ENCODE data around the gene MAPRE3. TPM values are rescaled to one million over a fixed set of nuclear protein-coding genes. Genes with fewer than 3 reads are reported as not detected.

MAPRE3 gene
- total RNA-seq, 2 experiments from 2014 or later, result 4.4 TPM

DNA sequence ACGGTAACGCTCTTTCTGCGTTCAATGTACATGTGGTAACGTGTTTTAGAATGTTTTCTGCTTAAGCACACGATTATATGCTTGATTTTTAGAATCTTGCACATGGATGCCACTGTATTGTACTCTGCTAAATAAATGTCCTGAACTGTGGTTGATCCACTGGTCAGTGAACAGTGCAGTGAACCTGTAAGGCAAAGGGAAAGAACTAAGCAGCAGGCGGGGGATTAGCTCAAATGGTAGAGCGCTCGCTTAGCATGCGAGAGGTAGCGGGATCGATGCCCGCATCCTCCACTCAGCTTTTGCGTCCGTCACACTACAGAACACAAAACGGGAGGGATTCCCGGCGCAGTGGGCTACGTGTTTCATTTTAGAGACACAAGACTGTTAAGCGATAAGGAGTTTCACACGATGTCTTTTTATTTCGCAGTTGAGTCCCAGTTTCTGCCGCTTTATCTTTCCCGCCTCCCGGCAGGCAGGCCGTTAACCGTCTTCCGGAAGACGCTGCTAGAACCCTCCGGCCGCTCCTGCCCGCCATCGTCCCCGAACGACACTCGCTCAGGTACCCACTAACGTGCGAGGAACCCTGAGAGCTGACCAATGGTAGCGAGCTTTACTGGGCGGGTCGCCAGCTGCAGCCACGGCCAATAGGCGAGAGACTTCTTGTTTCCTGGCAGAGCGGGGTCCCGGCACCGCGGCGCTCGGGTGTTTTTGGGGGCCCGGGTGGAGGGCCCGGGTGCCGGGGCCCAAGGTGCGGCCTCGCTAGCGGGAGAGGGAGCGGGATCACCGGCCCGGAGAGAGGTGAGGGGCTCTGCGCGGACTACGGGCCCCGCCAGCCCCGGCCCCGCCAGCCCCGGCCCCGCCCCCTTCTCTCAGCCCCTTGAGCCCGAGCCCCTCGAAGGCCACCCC is 80.8 kb downstream of the MAPRE3 start, which contains the start of gene AGBL5:
Gene AGBL5 (plus strand): TSS at position 673 of the 906 bp plus-strand sequence. CDS start 1,291 bp downstream, outside the sequence.
- Mint-ChIP-seq H3K4me3 (peak within 1 kb of the TSS; percentile 98), H3K27me3 (peaks cover 8% of the 10 kb centered on the region), H3K27ac (peak within 1 kb of the TSS; percentile 100), H3K36me3 (peaks cover 22% of the 10 kb centered on the region), H3K9me3 (peaks cover 5% of the 10 kb centered on the region), H3K4me1 (ENCODE audit: low read depth) (peaks cover 18% of the 10 kb centered on the region)
- ChIA-PET CTCF (interaction anchor here (0.8 to 3.0 kb wide), 18 partner anchors 9 to 229 kb away, joined by 3 to 16 read pairs (median 5); partner anchors contain the start of genes ABHD1, KHK, OST4 and PREB), POLR2A (interaction anchor here (0.7 to 2.6 kb wide), 12 partner anchors 7 to 329 kb away, joined by 3 to 19 read pairs (median 4); partner anchors contain the start of genes ATRAID, OST4, SLC5A6 and TMEM214)
- DNase-seq, result peak; percentile 98
- intact Hi-C loops (cut with micrococcal nuclease), result loop anchor here (1.0 to 10.0 kb wide), 7 partner anchors 19 to 266 kb away; partner anchors contain the start of genes ABHD1, ATRAID, CENPA and KHK

DNA sequence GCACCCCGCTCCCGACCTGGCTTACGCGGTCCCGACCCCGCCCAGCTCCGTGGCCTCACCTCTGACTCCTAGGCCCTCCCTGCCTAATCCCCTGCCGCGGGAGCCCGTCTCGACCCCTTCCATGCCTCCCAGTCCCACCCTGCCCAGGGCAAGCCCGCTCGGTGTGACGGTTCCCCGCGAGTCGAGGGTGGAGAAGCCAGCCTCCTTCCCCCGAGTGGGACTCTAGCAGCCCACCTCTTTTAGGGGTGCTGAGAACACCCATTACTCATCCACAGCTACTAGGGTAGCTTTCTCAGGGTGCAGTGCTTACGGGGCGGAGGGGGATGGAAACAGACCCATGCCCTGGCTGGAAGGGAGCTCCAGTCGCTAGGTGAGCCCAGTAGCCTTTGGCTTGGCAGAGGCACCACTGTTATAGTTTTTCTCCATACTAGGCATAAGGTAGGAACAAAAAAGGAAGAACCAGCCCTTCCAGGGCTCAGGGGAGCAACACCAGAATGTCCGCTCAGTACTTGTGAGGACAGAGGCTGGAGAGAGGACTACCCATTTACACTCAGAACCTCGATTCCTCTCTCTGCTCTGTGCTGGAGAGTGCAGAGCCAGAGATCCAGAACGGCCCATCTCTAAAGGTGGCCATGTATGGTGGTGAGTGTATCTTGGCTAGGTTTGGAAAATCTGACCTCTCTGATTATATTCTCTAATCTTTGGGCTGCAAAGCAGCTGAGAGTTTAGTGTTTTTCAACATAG is 81.6 kb downstream of the MAPRE3 start:
- Mint-ChIP-seq H3K4me1 (ENCODE audit: low read depth) (peaks cover 18% of the 10 kb centered on the region), H3K9me3 (peaks cover 5% of the 10 kb centered on the region), H3K36me3 (peaks cover 24% of the 10 kb centered on the region), H3K4me3 (peak overlapping the region; percentile 98), H3K27ac (peak overlapping the region; percentile 73), H3K27me3 (peaks cover 8% of the 10 kb centered on the region)
- ChIA-PET POLR2A (interaction anchor here (0.7 to 2.6 kb wide), 6 partner anchors 8 to 30 kb away, joined by 3 to 19 read pairs (median 4); partner anchors contain the start of gene OST4), CTCF (interaction anchor here (1.0 to 3.0 kb wide), 9 partner anchors 8 to 228 kb away, joined by 3 to 16 read pairs (median 10); partner anchors contain the start of genes ABHD1, KHK, OST4 and TMEM214)
- DNase-seq, result no peak
- intact Hi-C loops (cut with micrococcal nuclease), result loop anchor here (1.0 to 10.0 kb wide), 5 partner anchors 19 to 267 kb away; partner anchors contain the start of genes ABHD1, ATRAID, CENPA and OST4

DNA sequence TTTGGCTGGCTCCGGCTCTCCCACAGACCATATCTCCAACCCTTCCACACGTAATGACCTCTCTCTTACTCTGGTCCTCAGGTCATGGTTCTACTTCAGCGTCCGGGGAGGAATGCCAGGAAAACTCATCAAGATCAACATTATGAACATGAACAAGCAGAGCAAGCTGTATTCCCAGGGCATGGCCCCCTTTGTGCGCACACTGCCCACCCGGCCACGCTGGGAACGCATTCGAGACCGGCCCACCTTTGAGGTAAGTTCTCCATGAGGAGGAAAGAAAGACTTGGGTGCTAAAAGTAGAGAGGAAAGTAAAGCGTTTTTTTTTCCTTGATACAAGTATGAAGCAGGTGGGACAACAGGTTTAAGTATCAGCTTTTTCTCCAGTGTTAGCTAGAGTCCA is 82.9 kb downstream of the MAPRE3 start:
- Mint-ChIP-seq H3K9me3 (peaks cover 5% of the 10 kb centered on the region), H3K4me1 (ENCODE audit: low read depth) (peaks cover 16% of the 10 kb centered on the region), H3K27ac (no peak overlapping the region), H3K36me3 (peaks cover 24% of the 10 kb centered on the region), H3K4me3 (no peak overlapping the region), H3K27me3 (peaks cover 8% of the 10 kb centered on the region)
- CTCF ChIA-PET, result no interaction called here
- DNase-seq, result no peak
- POLR2A ChIA-PET, result interaction anchor here (0.6 to 2.6 kb wide), 3 partner anchors 10 to 318 kb away, joined by 3 to 17 read pairs (median 4); partner anchors contain the start of gene OST4
- intact Hi-C loops (cut with micrococcal nuclease), result loop anchor here (5.0 to 10.0 kb wide), 2 partner anchors 69 to 269 kb away; partner anchors contain the start of genes ABHD1 and CENPA

DNA sequence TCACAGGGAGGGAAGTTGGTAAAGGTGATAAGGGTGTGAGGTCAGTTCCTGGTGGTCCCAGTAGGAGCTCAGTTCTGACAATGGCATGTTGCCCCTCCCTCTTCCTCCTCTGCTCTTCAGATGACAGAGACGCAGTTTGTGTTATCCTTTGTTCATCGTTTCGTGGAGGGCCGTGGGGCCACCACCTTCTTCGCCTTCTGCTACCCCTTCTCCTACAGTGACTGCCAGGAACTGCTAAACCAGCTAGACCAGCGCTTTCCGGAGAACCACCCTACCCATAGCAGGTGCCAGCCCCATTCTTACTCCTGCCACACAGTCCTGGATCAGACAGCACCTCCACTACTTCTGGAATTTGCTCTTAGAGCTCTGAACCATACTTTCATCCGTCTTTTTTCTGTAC is 83.3 kb downstream of the MAPRE3 start:
- Mint-ChIP-seq H3K27ac (no peak overlapping the region), H3K4me1 (ENCODE audit: low read depth) (peaks cover 16% of the 10 kb centered on the region), H3K36me3 (peaks cover 24% of the 10 kb centered on the region), H3K9me3 (peaks cover 5% of the 10 kb centered on the region), H3K27me3 (peaks cover 8% of the 10 kb centered on the region), H3K4me3 (no peak overlapping the region)
- intact Hi-C loops (cut with micrococcal nuclease), result loop anchor here (5.0 to 10.0 kb wide), 2 partner anchors 69 to 269 kb away; partner anchors contain the start of genes ABHD1 and CENPA
- CTCF ChIA-PET, result no interaction called here
- DNase-seq, result no peak
- POLR2A ChIA-PET, result interaction anchor here (0.6 to 0.8 kb wide), 2 partner anchors 9 to 318 kb away, joined by 3 to 4 read pairs; no protein-coding TSS in a partner anchor

DNA sequence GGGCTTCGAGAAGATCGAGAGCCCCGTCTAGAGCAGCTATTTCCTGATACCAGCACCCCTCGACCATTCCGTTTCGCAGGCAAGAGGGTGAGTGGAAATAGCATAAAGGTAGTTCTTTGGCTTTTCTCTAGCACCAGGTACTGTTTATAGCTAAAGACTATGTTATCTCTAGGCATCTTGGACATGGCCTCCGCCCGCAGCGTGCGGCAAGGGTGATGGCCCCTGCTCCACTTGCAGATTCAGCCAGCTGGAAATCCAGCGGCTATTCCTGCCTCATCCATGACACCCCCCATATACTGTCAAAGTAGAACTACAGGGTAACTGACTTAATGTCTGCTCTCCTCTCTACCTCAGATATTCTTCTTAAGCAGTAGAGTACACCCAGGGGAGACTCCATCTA is 84.3 kb downstream of the MAPRE3 start:
- Mint-ChIP-seq H3K27me3 (peaks cover 8% of the 10 kb centered on the region), H3K9me3 (peaks cover 5% of the 10 kb centered on the region), H3K36me3 (peaks cover 26% of the 10 kb centered on the region), H3K4me1 (ENCODE audit: low read depth) (peaks cover 12% of the 10 kb centered on the region), H3K27ac (no peak overlapping the region), H3K4me3 (no peak overlapping the region)
- ChIA-PET CTCF (interaction anchor here (1.3 to 1.7 kb wide), 2 partner anchors 17 to 93 kb away, joined by 4 to 5 read pairs; partner anchors contain the start of gene OST4), POLR2A (interaction anchor here (0.8 kb wide), 1 partner anchor 17 kb away, joined by 3 read pairs; the partner anchor contains the start of gene OST4)
- DNase-seq, result no peak
- intact Hi-C loops (cut with micrococcal nuclease), result loop anchor here (5.0 to 10.0 kb wide), 2 partner anchors 68 to 270 kb away; partner anchors contain the start of genes ABHD1 and CENPA

DNA sequence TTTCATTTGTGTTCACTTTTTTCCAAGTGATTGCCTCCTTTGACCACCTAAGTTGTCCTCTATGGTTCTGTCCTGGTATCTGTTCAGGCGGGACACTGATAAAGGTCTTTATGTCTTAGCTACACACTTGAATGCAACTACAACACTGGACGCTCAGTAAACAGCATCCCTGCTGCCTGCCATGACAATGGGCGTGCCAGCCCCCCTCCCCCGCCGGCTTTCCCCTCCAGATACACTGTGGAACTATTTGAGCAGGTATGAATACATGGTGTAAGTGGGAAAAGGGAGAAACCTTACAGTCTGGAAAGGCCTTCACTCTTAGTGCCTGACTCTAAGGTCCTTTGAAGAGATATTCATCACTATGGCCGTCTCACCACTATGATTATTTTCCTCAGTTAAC is 86.7 kb downstream of the MAPRE3 start:
- no peak overlapping the region for H3K27ac Mint-ChIP-seq
- peaks cover 15% of the 10 kb centered on the region for H3K36me3 Mint-ChIP-seq
- CTCF ChIA-PET, result no interaction called here
- POLR2A ChIA-PET, result interaction anchor here (1.6 kb wide), 1 partner anchor 23 kb away, joined by 3 read pairs; no protein-coding TSS in a partner anchor
- DNase-seq, result no peak
- peaks cover 3% of the 10 kb centered on the region for H3K4me1 Mint-ChIP-seq (ENCODE audit: low read depth)
- no peak overlapping the region for H3K4me3 Mint-ChIP-seq
- intact Hi-C loops (cut with micrococcal nuclease), result loop anchor here (10.0 kb wide), 1 partner anchor 272 kb away; the partner anchor contains the start of gene CENPA
- no peaks in the 10 kb centered on the region for H3K27me3 Mint-ChIP-seq
- H3K9me3 Mint-ChIP-seq, result no peaks in the 10 kb centered on the region

DNA sequence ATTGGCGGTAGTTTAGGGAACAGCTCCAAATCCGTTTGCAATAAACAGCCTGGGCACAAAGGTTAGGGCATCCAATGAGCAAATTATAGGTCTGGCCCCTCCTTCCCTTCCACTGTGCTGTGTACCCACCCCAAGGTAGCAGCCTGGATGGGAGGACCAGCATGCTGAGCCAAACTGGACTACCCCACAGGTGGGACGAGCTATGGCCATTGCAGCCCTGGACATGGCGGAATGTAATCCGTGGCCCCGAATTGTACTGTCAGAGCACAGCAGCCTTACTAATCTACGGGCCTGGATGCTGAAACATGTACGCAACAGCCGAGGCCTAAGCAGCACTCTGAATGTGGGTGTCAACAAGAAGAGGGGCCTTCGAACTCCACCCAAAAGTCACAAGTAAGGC is 87.8 kb downstream of the MAPRE3 start:
- intact Hi-C loops (cut with micrococcal nuclease), result loop anchor here (10.0 kb wide), 1 partner anchor 273 kb away; the partner anchor contains the start of gene CENPA
- CTCF ChIA-PET, result no interaction called here
- no peak overlapping the region for H3K4me3 Mint-ChIP-seq
- H3K4me1 Mint-ChIP-seq (ENCODE audit: low read depth), result no peaks in the 10 kb centered on the region
- POLR2A ChIA-PET, result interaction anchor here (1.0 to 2.2 kb wide), 3 partner anchors 8 to 13 kb away, joined by 3 to 7 read pairs (median 3); partner anchors contain the start of gene OST4
- no peak overlapping the region for H3K27ac Mint-ChIP-seq
- H3K9me3 Mint-ChIP-seq, result no peaks in the 10 kb centered on the region
- H3K27me3 Mint-ChIP-seq, result no peaks in the 10 kb centered on the region
- H3K36me3 Mint-ChIP-seq, result peaks cover 18% of the 10 kb centered on the region
- DNase-seq, result no peak

DNA sequence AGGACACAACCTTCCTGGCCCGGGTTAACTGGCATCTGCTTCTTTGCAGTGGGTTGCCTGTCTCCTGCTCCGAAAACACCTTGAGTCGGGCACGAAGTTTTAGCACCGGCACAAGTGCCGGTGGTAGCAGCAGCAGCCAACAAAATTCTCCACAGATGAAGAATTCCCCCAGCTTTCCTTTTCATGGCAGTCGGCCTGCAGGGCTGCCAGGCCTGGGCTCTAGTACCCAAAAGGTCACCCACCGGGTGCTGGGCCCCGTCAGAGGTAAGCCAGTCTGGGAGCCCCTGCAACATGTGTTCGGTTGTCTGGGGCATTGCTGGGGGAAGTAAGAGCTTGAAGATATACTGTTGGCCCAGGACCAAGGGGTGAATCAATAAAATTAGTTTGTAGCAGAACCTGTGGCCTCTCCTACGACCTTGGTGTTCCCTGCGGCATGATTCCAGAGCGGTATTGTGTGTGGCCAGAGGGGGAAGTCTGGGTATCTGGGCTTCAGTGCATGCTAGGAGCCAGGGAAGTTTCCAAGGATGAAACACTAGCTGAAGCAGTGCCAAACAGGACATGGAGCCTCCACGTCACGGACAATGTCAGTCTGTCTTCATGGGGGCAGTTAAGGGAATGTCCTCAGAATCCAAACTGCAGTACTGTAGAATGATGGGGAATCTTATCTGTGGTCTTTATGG is 88.8 kb downstream of the MAPRE3 start:
- DNase-seq, result no peak
- no peak overlapping the region for H3K4me3 Mint-ChIP-seq
- no peaks in the 10 kb centered on the region for H3K4me1 Mint-ChIP-seq (ENCODE audit: low read depth)
- ChIA-PET CTCF (interaction anchor here (0.8 kb wide), 1 partner anchor 8 kb away, joined by 3 read pairs; the partner anchor contains the start of gene AGBL5), POLR2A (interaction anchor here (1.2 to 2.2 kb wide), 3 partner anchors 8 to 12 kb away, joined by 3 to 7 read pairs (median 5); partner anchors contain the start of genes AGBL5 and OST4)
- H3K27me3 Mint-ChIP-seq, result no peaks in the 10 kb centered on the region
- H3K27ac Mint-ChIP-seq, result no peak overlapping the region
- peaks cover 24% of the 10 kb centered on the region for H3K36me3 Mint-ChIP-seq
- no peaks in the 10 kb centered on the region for H3K9me3 Mint-ChIP-seq
- intact Hi-C loops (cut with micrococcal nuclease), result loop anchor here (10.0 kb wide), 1 partner anchor 274 kb away; the partner anchor contains the start of gene CENPA

DNA sequence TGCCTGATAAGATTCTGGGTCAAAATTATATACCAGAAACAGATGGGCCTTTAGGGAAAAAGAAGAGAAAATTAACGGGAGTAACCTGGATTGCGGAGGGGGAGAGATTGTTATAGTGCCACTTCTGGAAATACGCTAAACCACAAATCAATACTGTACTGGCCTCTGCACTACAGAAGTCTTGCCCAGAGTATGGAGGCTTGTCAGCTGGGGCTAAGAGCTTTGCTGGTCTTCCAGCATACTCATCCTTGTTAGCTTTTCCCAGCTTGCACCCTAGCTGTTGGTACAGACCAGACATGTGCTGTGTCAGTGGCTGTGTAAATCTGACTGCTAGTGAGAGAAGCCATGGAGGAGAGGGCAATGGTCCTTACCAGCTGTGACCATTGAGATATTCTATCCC is 89.9 kb downstream of the MAPRE3 start:
- no peaks in the 10 kb centered on the region for H3K27me3 Mint-ChIP-seq
- POLR2A ChIA-PET, result interaction anchor here (1.1 to 1.3 kb wide), 3 partner anchors 9 to 23 kb away, joined by 3 to 5 read pairs (median 3); partner anchors contain the start of gene AGBL5
- H3K4me1 Mint-ChIP-seq (ENCODE audit: low read depth), result no peaks in the 10 kb centered on the region
- no peaks in the 10 kb centered on the region for H3K9me3 Mint-ChIP-seq
- H3K36me3 Mint-ChIP-seq, result peaks cover 20% of the 10 kb centered on the region
- CTCF ChIA-PET, result interaction anchor here (0.8 kb wide), 2 partner anchors 9 to 11 kb away, joined by 3 read pairs; partner anchors contain the start of genes AGBL5 and OST4
- DNase-seq, result no peak
- intact Hi-C loops (cut with micrococcal nuclease), result no loop called here
- H3K27ac Mint-ChIP-seq, result no peak overlapping the region
- no peak overlapping the region for H3K4me3 Mint-ChIP-seq

DNA sequence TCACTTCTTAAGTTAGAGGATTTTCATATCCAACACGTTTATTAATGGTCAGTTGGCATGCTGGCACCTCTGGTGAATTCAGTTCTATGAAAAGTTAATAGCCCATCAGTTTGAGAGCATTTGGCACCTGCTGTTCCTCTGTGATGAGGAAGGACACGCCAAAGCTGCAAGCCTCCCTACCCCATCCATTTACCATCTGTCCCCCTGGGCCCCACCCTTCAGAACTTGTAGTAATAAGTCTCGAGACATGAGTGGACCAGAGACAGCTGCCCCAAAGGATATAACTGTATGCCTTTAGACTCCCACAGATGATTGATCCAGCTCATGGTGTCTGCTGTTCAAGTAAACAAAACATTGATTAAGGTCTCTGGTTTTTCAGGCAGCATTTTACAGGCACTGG is 94.7 kb downstream of the MAPRE3 start:
- H3K36me3 Mint-ChIP-seq, result peaks cover 26% of the 10 kb centered on the region
- ChIA-PET POLR2A (interaction anchor here (0.9 kb wide), 1 partner anchor 14 kb away, joined by 4 read pairs; the partner anchor contains the start of gene AGBL5), CTCF (interaction anchor here (0.8 kb wide), 1 partner anchor 215 kb away, joined by 3 read pairs; no protein-coding TSS in a partner anchor)
- H3K27ac Mint-ChIP-seq, result no peak overlapping the region
- H3K27me3 Mint-ChIP-seq, result no peaks in the 10 kb centered on the region
- H3K9me3 Mint-ChIP-seq, result no peaks in the 10 kb centered on the region
- intact Hi-C loops (cut with micrococcal nuclease), result no loop called here
- peaks cover 29% of the 10 kb centered on the region for H3K4me1 Mint-ChIP-seq (ENCODE audit: low read depth)
- no peak overlapping the region for H3K4me3 Mint-ChIP-seq
- no peak for DNase-seq
